ENCODE results near the gene UBE2H. TPM values are rescaled to one million over a fixed set of nuclear protein-coding genes. Genes with fewer than 3 reads are reported as not detected.

The UBE2H gene
- total RNA-seq, 4 donors from 2014 or later = 63.2 to 154 (median 101) TPM

DNA sequence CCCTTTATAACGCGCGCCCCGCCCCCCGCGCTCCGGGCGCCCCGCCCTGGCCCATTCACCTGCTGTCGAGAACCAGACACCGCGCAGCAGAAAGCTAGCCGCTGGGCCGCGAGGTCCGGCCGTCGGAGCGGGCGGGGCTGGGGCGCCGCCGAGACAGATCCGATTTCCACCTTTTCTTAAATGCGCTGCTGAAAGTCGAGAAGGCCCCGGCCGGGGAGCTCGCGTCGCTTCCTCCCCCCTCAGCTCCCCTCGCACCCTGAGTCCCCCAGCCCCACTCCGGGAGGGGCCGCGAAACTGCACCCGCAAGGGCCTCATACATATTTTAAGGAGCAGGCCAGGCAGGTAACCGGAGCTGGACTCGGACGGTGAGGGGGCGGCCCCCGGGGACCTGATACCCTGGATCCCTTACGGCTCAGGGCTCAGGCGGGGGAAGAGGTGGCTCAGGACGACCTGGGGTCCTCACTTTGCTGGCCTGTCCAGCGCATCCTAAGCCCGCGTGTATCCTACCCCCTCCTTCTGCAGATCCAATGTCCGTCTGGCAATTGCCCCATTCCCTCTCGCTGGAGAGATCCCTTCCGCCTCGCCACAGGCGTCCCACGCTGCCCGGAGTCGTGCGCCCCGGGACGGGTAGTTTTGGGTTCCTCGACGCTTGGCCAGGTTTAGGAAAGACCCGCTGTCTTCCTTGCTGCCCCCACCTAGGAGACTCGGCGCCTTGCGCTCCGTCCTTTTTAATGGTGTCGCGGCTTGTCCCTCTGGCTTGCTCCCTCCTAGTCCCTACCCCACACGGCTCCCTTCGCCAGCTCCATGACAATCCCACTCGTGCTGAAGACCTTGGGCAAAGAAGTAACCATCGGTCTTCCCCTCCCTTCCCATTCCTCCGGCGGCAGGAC, 170.6 kb downstream of the UBE2H start:
- TF ChIP-seq POLR2A (IDR thresholded peaks at IDR 0.05) = no peak
- TF ChIP-seq, protein P1, sequence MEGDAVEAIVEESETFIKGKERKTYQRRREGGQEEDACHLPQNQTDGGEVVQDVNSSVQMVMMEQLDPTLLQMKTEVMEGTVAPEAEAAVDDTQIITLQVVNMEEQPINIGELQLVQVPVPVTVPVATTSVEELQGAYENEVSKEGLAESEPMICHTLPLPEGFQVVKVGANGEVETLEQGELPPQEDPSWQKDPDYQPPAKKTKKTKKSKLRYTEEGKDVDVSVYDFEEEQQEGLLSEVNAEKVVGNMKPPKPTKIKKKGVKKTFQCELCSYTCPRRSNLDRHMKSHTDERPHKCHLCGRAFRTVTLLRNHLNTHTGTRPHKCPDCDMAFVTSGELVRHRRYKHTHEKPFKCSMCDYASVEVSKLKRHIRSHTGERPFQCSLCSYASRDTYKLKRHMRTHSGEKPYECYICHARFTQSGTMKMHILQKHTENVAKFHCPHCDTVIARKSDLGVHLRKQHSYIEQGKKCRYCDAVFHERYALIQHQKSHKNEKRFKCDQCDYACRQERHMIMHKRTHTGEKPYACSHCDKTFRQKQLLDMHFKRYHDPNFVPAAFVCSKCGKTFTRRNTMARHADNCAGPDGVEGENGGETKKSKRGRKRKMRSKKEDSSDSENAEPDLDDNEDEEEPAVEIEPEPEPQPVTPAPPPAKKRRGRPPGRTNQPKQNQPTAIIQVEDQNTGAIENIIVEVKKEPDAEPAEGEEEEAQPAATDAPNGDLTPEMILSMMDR (IDR thresholded peaks at IDR 0.05) = no peak
- intact Hi-C loops (cut with DNase I; ENCODE audit: low total_unique reads) = no loop called here
- H3K4me3 ChIP-seq (ENCODE audit: low read depth, poor library complexity, severe bottlenecking) = no peak overlapping the region
- DNase-seq (ENCODE audit: low spot score in 2 of 2) = no peak
- 2 to 3% methylated on average over 46 to 65 of the region's 73 CpGs for WGBS, 2 donors

DNA sequence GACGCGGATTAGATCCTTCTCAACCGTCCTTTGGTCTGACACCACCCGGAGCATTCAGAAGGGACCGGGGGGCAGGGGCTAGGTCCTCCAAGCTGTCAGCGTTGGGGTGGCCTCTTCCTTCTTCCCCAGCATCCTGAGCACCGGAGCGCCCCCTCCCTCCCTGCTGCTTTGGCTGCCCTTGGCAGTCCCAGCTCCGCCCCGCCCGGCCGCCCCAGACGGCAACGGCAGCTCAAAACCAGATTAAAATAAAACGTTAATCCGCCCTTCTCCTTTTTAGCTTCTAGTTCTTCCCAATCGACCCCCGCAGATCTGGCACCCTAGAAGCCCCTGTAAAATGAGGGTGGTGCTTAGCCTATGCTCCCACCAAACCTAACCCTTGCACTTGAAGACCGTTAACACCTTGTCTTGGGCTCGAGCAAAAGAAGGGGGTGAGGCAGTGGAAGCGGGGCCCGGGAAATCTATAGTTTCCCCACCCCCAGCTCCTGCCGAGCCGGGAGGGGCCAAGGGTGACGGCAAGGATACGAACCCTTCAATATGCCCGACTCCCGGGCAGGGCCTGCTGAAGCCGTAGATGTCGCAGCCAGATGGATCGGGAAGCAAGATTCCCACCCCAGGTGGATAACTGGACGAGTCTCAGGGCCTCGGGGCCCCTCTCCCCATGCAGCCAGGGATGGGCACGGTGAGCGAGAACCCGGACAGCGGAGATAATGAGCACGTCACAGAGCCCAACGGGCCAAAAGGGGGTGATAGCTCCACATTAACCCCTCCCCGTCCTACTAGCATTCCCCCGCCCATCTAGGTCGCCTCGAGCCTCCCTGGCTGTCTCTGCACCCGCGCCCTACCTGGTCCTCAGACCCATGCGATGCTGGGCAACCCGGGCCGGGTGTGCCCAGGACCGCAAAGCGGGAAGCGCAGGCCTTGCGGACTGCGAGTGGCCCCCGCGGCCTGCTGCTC, 171.5 kb downstream of the UBE2H start:
- H3K4me3 ChIP-seq (ENCODE audit: low read depth, poor library complexity, severe bottlenecking) = peak overlapping the region; percentile 46
- WGBS, 2 donors = 1% methylated on average over 47 to 48 of the region's 55 CpGs
- TF ChIP-seq, protein P1 (IDR thresholded peaks at IDR 0.05) = no peak
- TF ChIP-seq POLR2A (IDR thresholded peaks at IDR 0.05) = no peak
- no peak for DNase-seq (ENCODE audit: low spot score in 2 of 2)
- intact Hi-C loops (cut with DNase I; ENCODE audit: low total_unique reads) = no loop called here

Other genes with a start within 250 kb of the UBE2H start
- 1 to 10 TPM; 3.7 to 9.8 (median 5.6) TPM for gene ZC3HC1, start 98.4 kb upstream of the UBE2H start, total RNA-seq
- 10 to 100 TPM; 13.5 to 27.4 (median 21.3) TPM for gene KLHDC10, start 117.6 kb upstream of the UBE2H start, total RNA-seq